Measurements from ENCODE around the gene SLC6A6.

SLC6A6 gene

GRCh38 chr3:14472471-14473351 lies 70.3 kb downstream of the SLC6A6 start:
- no peak for DNase-seq

DNA sequence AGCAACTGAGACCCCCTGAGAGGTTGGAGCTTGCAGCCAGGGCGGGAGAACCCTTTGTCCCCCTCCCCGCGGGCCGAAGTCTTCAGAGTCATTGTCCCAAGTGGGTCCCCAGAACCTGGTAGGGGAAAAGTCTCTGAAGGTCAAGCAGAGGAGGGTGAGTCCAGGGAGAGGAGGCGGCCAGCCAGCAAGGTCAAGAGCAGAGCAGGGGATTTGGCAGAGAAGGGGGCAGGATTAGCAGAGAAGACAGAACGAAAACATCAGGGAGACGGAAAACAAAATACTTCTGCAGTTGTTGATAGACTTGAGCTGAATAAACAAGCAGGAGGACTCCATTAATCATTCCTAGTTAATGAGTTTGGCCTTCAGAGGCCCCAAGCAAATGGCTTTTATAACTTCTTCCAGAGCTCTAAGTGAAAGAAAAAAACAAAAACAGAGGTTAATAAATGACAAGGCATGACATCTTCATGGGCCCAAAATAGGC lies 71.0 kb downstream of the SLC6A6 start:
- no peak for DNase-seq

DNA sequence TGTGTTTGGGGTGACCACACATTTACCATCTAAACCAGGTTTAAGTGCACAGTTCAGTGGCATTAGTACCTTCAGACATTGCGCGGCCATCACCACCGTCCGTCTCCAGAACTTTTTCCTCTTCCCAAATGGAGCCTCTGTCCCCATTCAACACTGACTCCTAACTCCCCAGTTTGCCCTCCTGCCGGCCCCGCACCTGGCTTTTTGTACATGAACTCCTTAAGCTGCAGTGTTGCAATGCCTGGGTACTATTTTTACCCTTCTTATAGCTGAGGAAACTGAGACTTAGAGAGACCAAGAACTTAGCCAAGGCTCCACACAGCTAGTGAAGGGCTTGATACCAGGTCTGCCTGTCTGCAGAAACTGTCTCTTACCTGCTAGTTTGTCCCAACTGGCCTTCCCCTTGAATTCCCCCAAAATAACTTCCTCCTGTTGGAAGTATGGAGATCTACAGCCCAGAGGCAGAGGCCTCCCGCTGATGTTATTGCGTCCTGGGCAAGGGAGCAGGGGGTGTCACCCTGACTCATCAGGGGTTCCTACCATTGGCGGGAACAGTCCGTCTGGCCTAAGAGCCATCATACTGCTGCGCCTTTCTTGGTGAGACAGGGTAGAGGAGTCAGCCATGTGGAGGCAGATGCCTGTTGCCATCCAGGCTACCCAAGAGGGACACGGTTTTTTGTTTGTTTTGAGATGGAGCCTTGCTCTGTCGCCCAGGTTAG lies 72.1 kb downstream of the SLC6A6 start:
- no peak for DNase-seq

DNA sequence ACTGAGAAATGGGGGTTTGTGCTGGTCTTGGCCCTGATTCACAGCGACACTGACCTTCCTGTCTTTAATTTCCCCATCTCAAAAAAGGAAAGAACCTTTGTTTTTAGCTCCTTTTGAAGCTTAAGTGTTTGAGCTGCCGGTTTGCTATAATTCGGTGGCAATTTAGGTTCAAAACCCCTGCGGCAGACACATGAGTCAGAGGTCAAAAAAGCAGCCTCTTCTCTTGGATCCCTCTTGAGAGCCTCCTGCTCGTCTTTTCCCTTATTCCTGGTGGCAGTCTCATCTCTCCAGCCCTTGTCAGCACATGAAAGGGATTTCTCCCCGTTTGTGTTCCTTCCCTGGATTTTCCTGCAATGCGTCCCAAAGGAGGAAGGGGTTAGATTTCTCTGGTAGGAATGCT lies 73.2 kb downstream of the SLC6A6 start:
- no peak for DNase-seq

DNA sequence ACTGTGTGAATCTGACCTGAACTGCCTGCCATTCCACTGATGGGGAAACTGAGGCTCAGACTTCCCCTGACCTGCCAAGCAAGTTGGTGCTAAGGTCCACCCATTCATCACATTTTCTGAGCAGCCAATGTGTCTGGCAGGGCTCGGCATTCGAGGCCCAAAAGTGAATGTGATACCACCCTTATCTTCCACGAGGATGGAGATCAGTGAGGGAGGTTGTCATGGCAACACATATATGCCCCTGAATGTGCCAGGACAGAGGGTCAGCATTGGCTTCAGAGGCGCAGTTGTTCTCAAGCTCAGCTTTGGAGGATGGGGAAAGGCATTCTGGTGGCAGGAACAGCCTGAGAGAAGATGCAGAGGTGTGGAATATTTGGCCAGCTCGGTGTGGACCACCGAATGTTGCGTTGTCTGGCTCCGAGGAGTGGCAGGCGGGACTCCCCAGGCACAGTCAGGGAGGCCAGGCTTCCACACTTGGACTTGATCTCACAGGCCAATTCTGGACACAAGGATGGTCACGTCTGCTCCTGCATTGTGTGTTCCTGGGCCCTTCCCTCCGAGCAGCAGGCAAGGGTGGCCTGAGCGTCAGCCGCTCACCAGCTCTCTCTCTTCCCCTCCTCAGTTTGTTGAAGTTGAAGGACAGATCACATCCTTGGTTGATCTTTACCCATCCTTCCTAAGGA lies 74.3 kb downstream of the SLC6A6 start:
- no peak for DNase-seq

DNA sequence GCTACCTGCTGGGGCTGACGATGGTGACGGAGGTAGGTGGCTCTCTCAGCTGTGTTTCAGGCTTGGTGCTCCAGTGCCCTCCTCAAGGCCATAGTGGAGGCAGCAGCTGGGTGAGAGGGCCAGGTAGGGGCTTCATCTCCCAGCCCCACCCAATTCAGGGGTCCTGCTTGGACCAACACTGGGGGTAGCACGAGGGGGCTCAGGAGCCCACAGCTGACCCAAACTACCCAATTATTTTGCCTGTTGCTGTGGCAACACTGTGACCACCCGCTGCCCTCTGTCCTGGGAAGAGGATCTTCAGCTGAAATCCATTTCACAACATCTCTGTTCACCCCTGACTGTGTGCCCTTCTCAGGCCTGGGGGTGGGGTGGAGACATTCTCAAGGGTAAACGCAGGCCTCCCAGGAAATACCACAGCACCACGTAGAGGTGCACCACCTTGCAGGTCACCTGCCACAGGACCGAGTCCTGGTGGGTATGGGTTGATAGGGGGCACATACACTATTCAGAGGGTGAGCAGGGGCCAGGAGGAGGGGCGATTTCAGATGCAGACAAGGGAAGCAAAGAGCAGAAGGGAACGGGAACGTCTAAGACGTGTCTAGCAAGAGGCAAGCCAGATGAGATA lies 75.0 kb downstream of the SLC6A6 start:
- no peak for DNase-seq

GRCh38 chr3:14478956-14479550 lies 76.6 kb downstream of the SLC6A6 start:
- DNase-seq = no peak

- no peak for DNase-seq
Observed at GRCh38 chr3:14479591-14479990, 77.2 kb downstream of the SLC6A6 start.

DNA sequence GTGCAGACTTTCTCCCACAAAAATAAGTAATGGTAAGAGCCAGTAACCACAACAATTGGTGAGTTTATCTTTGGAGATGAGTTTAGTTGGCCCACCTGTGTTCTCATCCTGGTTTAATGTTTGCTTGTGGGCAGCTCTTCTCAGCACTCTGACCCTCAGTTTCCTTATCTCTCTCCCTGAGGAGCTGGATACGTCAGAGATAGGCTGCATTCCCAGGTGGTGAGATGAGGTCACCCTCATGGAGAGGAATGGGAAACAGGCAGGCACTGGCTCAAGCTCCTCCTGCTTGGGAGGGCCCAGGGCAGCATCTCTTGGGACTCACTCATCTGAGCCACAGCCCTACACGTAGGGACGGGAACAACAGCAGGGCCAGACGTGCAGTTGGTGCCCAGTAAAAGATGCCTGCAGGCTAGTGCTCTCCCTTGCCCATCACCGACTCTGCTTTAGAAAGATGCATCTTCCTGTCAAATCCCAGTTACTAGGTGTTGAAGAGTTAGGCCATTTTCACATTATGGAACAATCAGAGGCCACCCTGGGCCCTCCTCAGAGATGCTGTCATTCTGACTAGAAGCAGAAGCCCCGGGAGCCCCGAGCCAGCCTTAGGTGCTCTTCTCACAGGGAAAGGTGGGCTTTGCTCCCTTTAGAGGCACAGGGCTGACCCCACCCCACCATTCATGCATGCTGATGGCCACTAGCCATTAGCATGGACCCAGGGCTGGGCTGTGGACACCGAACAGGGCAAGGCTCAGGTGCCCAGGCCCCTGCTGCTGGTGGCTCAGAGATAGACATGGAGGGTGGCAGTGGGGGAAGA lies 78.0 kb downstream of the SLC6A6 start:
- DNase-seq = no peak

- DNase-seq = no peak
Observed at GRCh38 chr3:14481018-14481645, 78.7 kb downstream of the SLC6A6 start.

- no peak for DNase-seq
Observed at GRCh38 chr3:14481646-14482036, 79.2 kb downstream of the SLC6A6 start.

GRCh38 chr3:14482271-14482721 lies 79.9 kb downstream of the SLC6A6 start:
- DNase-seq = no peak

DNA sequence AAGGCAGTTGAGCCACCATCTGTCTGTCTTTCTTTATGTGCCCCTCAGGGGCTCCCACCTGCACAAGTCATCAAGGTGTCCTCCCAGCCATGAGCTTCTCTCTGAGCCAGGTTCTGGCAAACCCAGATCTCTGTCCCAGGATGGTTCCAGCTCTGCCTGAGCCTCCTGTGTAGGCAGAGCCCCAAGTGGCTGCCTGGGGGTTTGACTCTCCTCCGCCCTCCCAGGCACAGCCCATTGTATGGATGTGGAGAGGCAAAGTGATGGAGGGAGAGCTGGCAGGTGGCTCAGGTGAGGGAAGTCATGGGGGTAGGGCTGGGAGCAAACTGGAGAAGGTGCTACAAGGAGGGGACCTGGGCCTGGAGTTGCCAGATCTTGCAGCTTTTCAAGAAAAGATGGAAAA lies 80.9 kb downstream of the SLC6A6 start:
- DNase-seq = no peak

- DNase-seq = no peak
Observed at GRCh38 chr3:14484741-14485140, 82.3 kb downstream of the SLC6A6 start.

- no peak for DNase-seq
Observed at GRCh38 chr3:14485981-14486380, 83.6 kb downstream of the SLC6A6 start.

DNA sequence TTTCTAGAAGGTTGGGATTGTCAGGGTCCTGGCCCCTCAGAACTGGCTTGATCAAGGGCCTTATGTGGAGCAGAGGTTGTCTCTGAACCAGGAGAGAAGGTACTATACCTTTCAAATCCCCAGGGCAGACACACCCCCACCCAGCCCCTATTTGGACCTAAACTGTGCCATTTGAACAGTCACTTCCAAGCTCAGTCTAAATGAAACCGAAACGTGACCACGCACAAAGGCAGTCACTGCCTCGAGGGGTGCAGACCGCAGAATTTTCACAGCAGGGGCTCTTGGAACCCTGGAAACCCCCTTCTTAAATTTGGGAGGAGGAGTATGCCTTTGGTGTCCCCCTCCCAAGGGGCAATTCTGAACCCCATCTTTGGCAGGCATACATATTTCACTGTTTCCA lies 84.1 kb downstream of the SLC6A6 start:
- DNase-seq = no peak

GRCh38 chr3:14487086-14487485 lies 84.7 kb downstream of the SLC6A6 start:
- no peak for DNase-seq

- DNase-seq = no peak
Observed at GRCh38 chr3:14487821-14488220, 85.4 kb downstream of the SLC6A6 start.

- DNase-seq = no peak
Observed at GRCh38 chr3:14488286-14489041, 86.1 kb downstream of the SLC6A6 start.

DNA sequence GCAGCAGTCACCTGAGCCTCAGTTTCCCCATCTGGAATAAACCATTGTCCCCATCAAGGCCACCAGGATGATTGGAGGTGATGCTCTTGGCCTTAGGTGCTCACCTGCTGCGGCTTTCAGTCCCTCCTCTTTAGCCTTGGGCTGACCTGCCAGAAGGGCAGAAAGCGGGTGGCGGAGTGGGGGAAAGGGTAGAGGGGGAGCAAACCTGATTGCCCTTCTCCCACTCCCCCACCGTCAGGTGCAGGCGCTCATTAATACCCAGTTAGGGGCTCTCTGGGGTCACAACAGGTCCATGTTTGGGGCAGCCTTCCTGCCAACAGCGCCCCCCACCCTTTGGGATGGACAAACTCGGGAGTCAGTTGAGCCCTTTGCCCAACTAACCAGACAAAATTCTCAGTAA lies 87.2 kb downstream of the SLC6A6 start:
- DNase-seq = no peak

Measured in DMS79 (cell line).